GM19240 (cell line): ENCODE results near the gene CACNA2D3.

Experiments
- DNase-seq: peaks from one replicate; pipeline ENCODE4 v3.0.0; 2011; ENCODE audit warnings: low spot score; ENCODE audit not compliant: insufficient read length

CACNA2D3 gene

DNA sequence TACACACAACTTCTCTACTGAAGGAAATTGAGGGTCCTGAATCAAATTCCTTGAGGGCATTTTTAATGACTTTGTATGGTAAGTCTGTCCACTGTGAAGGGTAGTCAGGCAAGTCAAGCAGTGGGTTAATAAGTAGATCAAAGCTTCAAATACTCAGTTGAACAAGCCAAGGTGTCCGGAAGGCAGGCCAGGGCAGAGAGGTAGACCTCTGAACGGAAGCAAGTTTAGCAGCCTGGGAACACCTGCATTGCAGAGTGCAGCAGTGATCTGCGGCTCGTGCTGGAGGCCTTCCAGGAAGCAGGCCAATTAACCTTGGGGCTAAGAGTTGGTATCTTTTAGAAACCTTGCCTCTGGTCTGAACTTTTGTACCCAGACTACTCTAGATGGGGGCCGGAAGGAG is 661.7 kb downstream of the CACNA2D3 start:
- DNase-seq: no peak

DNA sequence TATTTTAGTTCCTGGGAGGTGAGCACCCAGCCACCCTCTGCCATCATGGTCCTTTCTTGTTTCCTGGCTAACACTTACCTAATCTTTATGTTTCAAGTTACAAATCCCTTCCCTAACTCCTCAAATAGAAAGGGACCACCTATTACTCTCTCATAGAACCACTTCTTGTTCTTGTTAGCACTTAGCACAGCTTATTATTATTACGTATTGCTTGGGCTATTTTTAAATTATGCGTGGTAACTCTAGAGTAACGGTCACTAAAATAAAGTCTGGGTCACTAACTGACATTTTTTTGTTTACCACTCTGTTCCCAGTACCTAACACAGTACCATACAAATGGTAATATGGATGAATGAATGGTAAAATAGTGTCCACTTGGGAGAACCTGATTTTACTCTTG is 663.6 kb downstream of the CACNA2D3 start:
- no peak for DNase-seq

DNA sequence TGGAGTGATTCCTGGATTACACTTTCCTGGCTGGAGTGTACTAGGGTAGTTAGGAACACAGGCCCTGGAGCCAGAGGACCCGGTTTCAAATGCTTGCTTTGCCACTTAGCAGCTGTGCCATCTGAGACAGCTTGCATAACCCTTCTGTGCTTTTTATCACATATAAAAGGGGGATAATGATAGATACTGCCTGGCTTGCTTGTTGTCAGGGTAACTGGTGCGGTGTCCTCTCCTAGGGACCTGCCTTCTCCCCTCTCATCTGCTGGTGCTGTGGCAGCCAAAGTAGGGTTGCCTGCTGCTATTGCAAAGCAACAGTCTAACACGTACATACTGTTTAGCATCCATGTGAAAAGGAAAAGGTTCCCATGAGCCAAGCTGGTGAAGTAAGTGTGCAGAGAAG is 667.7 kb downstream of the CACNA2D3 start:
- no peak for DNase-seq

DNA sequence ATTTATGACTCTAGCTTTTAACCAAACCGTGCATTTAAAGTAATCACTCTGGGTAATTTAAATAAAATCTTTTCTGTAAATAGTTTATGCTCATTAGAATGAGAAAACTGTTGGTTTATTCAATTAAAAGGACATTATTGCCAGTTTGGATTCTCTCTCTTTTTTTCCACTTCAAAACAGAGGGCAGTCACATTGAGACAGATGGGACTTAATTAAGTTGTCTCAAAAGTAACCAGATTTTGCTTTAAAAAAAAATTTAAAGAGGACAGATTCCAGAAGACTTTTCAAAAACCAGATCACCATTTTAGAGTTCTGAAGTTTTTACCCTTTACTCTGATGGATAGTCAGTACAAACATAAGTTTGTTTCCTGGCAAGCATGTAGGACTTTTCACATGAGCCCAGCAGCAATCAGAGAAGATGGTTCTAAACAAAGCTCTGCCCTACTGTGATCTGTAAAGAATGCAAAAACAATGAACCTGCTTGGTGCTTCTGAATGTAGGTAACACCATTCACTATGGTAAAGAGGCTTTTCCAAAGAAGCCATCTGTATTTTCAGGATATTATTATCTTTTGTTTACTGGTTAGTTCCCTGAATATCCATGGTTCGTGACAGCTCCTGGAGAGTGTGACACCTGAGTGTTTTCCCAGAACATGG is 669.3 kb downstream of the CACNA2D3 start:
- DNase-seq: no peak

DNA sequence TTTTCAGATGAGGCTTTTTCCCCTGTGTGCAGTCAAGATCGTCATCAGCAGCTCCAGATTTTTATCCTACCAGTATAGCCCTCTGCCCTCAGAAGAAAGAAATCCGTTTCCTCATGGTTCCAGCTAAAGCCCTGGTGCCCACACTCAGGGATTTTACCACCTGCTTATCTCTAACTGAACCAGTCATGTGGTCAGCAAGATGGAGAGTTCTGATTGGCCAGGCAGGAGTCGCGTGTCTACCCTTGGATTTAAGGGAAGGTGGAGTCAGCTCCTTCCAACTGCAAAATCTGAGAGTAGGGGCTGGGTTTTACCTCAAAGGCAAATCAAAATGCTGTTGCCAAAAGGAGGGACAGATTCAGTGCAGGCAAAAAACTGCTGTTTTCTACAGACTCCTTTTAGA is 670.2 kb downstream of the CACNA2D3 start:
- DNase-seq: no peak

DNA sequence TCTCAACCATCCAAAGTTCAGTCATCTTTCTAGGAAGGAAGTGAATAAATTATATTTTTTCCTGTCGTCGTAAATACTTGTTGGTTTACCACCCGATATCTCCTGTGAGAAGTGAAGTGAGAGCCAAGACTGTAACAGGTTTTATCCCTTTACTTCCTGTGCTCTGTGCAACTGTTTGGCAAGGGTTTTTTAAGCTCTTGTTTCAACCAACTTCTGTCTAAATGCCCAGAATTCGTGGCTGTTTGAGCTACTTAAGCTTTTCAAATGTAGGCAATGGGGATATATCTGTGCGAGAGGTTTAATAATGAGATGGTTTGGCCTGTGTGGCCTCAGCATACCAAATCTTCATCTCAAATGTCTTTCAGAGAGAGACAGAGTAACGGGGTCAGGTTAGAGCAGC is 670.8 kb downstream of the CACNA2D3 start:
- DNase-seq: no peak

DNA sequence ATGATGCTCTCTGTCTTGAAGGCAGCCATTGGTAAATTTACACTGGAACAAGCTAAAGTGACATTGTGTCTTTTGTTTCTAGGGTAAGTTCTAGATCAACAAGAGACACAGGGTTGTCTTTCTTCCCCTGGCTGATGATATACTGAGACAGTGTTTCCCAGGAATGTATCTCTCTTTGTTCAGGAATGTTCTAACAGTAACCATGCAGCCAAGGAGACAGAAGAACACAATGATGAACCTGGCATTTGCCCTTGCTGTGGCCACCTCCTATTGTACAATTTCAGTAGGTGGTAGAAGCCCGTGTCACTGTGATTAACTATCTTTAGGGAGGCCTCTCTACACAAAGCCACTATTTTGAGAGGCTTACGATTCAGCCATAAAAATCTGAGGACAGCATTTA is 674.8 kb downstream of the CACNA2D3 start:
- DNase-seq: no peak

DNA sequence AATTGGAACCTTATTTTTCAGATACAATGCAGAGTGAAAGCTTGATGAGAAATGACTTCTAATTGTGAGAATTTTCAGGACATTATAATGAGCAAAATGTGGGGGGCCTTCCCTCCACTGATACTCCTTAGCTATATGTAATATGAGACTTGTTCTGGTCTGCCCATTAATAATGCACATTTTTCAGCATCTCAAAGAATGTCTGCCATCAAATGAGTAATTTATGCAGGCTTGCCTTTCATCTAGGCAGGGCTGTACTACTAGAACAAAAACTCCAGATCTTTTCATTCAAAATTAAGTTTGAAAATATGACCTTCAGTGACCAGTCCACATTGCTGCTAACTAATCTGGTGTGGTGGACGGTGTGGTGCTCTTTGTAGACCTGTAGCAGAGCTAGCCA is 678.1 kb downstream of the CACNA2D3 start:
- no peak for DNase-seq

DNA sequence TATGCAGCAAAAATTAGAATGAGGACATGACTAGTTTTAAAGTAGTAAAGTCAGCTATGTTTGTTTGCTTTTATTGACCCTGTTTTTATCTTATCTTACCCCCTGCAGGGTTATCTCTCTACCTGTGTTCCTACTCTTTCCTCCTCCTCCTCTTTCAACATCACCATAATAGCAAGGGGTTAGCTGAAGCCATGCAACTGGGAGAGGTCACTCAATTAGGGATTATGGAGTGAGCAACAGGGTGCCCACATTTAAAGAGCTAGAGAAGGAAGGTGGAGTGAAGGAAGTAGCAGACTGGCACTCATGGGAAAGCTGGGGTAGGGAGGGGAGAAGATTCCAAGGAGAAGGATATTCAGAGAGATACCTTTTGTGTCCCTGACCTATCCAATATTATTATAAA is 679.6 kb downstream of the CACNA2D3 start:
- no peak for DNase-seq

DNA sequence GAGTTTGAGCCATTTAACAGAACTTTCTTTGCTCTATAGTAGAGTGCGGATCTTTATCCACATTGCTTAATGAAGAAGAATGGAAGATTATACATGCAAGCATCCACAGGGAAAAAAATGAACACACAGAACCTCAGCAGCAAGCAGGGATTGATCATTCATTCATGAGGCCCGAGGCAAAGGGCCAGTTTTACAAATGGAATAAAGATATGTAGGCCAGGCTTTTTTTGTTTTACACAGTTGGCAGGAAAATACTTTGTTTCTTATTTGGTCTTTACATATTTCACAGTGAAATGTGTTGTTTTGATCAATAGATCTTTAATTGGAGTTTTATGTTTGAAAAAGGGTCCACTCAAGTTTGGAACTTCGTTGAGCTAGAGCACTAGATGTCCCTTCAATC is 688.0 kb downstream of the CACNA2D3 start:
- DNase-seq: no peak

DNA sequence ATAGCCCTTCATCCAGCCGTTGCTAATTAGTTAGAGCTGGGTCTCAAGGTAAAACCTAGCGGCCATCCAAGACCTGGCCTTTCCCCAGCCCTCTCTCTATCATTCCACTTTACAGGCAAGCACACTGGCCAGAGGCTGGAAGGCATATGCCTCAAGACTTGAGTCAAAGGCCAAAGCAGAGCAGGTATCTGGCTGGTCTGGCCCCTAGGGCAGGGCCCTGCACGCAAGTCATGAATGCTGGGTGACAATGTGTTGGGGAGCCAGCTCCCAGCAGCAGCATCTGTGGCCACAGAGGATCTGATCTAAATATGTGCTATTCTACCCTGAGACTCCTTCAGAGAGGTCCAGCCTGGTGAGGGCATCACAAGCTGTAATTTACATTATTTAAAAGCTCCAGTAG is 691.9 kb downstream of the CACNA2D3 start:
- no peak for DNase-seq

DNA sequence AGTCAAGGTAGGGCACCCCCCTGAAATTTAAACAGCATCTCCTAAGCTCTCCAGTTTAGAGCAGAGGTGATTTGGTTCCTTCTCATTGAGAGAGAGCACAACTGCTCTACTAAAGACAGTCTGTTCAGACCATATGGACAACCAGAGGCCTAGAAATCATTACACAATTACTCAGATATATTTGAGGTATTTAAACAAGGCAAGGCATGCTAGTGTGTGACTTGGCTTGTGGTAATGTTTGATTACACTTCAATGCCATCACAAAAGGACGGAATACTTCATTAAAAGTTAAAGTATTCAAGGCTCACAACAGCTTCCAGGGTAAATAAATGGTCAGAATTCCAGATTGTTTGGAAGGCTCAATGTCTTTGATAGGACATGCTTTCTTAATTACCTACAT is 695.3 kb downstream of the CACNA2D3 start:
- DNase-seq: no peak

DNA sequence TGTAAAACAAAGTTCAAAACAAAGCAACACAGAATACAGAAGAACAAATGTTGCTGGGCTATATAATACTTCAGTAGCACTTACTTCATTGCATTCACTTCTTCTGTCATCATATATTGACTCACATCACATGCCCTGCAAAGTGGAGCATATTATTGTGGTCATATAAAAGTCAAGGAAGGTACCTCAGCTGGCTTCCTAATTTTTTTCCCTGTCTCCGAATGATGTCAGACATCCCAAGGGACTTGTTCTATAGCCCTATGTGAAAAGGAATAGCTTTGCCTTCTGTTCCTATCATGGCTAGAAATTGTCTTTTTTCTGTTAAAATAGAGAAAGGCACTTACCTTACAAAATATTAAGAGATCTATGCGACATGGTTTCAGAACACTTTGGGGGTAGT is 696.1 kb downstream of the CACNA2D3 start:
- DNase-seq: no peak

DNA sequence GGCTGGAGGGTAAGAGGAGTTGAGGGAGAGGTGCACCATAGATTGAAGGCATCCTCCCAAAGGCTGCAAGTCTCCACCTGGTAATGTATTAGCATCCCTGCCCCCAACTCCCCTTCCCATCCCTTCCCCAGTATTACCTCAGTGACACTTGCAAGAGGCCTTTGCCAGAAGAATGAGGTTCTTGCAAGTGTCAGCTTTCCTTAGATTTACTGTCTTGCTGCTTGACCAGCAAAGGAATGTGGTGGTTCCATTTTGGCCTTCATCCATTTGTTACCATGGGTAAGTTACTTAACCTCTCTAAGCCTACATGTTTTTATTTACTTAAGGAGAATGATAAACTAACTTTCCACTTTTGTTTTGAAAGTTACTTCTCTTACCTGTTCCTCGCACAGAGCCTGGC is 696.6 kb downstream of the CACNA2D3 start:
- DNase-seq: no peak

DNA sequence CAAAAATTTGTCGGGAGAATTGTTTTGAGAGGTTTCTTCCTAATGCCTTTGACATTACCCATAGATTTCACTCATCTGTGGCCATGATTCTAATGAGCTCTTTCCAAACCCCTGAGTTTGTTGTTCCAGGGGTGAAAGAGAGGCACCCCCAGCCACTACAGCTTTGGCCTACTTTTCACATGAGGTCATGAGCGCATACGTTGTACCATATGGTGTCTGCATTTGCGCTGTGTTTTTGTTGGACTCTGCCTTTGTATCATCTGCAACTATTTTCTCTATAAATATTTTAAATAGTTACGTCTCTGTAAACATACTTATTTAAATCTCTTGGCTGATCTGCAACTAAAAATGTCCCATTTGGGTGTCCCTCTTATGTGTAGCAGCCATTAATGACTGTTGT is 697.6 kb downstream of the CACNA2D3 start:
- DNase-seq: no peak

DNA sequence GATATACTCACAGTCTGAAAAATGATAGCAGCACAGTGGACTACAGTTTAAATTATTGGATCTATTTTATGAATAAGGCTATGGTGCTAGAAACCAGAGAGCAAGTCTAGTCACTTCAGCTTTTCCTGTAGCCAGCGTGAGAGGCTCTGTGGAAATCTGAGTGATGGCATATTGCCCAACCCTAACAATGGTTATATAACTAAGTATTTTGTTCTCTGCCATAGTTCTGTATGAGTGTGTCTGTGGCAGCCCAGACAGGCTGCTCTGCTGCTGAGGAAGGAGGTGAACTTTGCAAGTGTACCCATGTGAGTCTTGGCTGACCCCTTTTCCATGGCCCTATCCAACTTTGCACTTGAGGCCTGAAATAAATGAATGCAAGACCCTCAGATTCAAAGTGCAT is 699.9 kb downstream of the CACNA2D3 start:
- DNase-seq: no peak

DNA sequence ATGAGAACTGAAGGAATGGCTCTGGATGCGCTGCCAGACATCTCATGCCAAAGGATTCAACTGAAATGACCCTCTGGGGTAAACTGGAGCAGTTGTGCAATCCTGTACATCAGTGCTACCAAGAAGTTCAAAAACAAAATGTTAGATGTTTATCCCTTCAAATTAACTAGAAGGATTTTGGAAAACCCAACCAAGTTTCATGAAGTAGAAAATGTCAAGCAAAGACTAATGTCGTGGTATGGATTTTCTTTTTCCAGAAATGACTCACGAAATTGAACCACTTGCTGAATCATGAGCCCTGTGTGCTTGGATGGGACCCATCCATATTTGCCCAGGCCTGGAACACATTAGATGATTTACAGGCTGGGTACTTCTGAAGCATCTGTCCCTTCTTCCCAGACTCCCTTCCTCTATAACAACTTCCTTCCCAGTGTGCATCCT is 703.9 kb downstream of the CACNA2D3 start:
- no peak for DNase-seq

DNA sequence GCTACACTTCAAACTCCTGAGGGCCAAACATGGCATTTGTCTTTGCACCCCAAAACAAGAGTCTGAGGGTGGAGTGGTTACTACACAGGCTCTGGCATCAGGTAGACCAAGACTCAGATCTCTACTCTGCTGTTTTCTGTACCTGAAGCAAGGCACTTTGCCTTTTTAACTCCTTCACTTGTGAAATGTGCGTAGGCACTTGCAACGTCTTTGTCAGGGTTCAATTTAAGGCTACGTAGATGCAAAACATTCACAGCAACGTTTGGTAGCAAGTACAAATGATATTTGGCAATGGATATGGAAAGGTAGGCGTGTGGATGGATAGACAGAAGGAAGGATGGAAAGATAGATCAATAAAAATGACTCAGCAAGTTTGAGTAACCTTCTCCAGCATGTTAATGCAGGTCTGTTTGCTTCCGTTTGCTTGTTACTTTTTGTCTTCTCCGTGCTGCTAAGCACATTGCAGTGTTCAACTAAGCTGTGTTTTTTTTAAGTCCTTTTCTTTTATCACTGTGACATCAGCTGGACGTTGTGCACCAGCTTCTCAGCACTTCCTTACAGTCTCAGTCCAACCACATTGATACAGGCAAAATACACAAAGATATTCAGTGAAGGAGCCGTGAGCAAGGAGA is 704.8 kb downstream of the CACNA2D3 start:
- DNase-seq: no peak

DNA sequence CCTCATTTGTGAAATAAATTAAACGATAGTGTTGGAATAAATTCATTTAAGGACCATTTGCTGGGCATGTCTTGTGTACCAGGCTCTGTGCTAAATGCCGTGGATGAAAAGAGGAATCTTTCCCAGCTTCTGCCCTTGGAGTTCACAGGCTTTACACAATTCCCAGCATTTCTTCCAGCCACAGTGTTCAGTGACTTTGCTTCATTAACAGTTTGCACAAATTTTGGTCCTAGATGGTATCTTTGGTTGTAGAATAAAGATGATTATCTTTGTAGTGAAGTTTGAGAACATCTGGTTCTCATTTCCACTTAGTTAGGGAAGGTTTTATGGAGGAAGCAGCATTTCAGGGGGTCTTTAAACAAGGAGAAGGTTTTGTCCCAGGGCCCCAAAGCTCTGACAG is 705.4 kb downstream of the CACNA2D3 start:
- no peak for DNase-seq

DNA sequence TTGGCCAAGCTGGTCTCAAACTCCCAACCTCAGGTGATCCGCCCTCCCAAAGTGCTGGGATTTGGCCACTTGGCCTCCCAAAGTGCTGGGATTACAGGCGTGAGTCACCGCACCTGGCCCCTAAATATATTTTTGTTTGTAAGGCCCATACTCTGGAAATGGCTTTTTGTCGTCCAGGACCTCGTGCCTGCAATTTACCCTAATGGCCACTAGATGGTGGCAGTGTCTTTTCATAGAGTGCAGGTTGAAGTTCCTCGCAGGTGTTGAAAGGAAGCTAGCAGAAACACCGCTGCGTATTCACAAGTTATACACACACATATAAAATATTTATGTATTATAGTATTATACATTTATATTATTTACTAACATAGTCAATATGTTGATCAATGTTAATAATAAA is 708.3 kb downstream of the CACNA2D3 start:
- DNase-seq: peak; percentile 8

DNA sequence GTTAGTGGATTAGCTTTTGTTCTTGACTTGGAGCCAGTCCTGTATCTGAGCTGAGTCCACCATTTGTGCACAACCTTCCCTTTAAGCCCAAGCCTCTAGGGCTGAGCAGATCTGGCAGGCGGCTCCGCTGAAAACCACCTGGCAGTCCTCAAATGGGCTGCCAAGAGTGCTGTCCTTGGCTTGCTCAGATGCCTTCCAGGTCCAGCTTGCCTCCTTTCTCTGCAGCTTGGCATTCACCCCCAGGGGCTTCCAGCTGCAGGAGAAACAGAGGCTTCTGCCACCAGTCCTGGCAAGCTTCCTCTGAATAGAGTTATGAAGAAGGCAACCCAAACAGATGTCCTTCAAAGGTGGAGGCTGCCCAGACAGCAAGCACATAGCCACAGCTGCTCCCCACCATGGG is 708.8 kb downstream of the CACNA2D3 start:
- no peak for DNase-seq

DNA sequence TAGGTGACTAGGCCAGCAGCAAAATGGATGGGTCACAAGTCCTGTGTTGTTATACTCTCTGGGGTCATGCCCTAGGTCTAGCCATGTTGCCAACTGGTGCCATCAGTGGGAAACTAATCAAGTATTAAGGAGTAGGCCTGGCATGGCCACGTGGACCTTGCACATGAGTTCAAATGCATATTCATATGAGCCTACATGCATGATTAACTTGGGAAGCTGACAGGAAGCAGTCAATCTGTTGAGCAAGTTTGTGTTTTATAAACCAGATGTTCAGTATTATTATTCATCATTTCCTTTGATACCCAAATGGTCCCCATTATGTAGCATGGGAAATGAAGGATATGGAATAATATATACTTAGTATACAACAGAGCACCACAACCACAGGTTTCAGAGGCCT is 710.5 kb downstream of the CACNA2D3 start:
- no peak for DNase-seq

DNA sequence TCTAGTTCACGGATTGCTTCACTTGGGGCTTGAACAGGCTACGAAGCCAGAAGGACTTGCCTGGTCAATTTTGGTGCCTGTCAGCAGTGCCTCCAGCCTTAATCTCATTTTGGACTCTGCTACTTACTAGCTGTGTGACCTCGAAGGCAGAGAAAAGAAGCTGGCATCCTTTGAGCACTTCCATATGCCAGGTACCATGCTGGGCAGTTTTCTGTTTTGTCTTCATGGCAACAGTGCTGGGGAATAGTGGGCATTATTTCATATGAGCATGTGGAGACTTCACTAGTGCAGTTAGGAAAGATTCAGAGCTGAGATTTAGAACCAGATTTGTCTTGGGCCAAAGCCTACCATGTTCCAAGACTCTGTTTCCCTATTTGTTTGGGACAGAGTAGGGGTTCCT is 713.3 kb downstream of the CACNA2D3 start:
- no peak for DNase-seq

DNA sequence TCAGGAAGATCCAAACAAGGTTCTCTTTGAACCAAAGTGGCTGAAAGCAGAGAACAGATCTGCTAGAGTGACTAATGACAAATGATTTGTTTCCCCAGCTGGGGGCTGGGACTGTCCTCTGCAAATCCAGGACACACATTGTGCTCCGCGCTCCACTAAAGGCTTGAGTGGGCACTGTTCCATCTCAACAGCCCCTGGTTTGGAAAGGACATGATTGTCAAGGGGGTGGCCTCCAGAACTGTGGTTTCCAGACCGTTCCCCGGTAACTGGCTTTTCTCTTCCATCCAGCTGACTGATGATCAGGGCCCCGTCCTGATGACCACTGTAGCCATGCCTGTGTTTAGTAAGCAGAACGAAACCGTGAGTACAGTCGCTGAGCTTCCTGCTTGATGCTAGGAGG is 714.5 kb downstream of the CACNA2D3 start:
- no peak for DNase-seq
